Measurements from ENCODE around the gene RAB8A. TPM values are rescaled to one million over a fixed set of nuclear protein-coding genes. Genes with fewer than 3 reads are reported as not detected.

Gene RAB8A
- total and polyA plus RNA-seq, 2 experiments from 2014 or later: 53.1 to 59.5 TPM

DNA sequence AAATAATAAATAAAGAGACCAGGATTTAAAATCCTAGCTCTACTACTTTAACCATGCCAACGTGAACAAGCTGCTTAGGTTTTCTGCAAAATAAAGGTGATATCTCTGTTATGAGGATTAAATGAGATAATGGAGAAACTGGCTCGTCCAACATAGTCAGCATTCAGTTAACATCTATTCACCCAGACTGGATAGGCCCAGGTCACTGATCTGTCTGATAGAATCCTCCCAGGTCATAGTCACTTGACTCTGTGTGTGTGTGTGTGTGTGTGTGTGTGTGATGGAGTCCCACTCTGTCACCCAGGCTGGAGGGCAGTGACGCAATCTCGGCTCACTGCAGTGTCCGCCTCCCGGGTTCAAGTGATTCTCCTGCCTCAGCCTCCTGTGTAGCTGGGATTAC, 12.9 kb upstream of the RAB8A start:
- H3K4me2 ChIP-seq: no peak overlapping the region
- no peak overlapping the region for H3K27ac Mint-ChIP-seq
- no peak for DNase-seq (ENCODE audit: low spot score)
- H3K9me2 ChIP-seq (ENCODE audit: insufficient read depth): no peaks in the 10 kb centered on the region
- H3K36me3 Mint-ChIP-seq (ENCODE audit: low read depth): peaks cover 92% of the 10 kb centered on the region
- no peak overlapping the region for H3K4me3 ChIP-seq
- H3K4me1 Mint-ChIP-seq: no peaks in the 10 kb centered on the region
- H3K27me3 ChIP-seq (ENCODE audit: insufficient read depth): no peaks in the 10 kb centered on the region
- 0 out of 2 replicates have a peak, but pooled peaks cover 10% of the 10 kb centered on the region for H4K20me1 ChIP-seq (replicated peaks; ENCODE audit: insufficient read depth)
- 0 out of 2 replicates have a peak, but pooled peaks cover 4% of the 10 kb centered on the region for H3K79me2 ChIP-seq (replicated peaks; ENCODE audit: insufficient read depth)
- H3F3A ChIP-seq (replicated peaks; ENCODE audit: low read depth): 0 out of 2 replicates have a peak, but pooled peaks cover 3% of the 10 kb centered on the region
- H3K9me3 Mint-ChIP-seq: no peaks in the 10 kb centered on the region
- no peak for ATAC-seq
- H3K27me3 Mint-ChIP-seq (ENCODE audit: insufficient read depth, low read depth, poor library complexity): peaks cover 6% of the 10 kb centered on the region
- no peak overlapping the region for H3K4me3 Mint-ChIP-seq
- TF ChIP-seq, protein P1, sequence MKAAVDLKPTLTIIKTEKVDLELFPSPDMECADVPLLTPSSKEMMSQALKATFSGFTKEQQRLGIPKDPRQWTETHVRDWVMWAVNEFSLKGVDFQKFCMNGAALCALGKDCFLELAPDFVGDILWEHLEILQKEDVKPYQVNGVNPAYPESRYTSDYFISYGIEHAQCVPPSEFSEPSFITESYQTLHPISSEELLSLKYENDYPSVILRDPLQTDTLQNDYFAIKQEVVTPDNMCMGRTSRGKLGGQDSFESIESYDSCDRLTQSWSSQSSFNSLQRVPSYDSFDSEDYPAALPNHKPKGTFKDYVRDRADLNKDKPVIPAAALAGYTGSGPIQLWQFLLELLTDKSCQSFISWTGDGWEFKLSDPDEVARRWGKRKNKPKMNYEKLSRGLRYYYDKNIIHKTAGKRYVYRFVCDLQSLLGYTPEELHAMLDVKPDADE (IDR thresholded peaks at IDR 0.05): no peak
- TF ChIP-seq JUNB (IDR thresholded peaks at IDR 0.05; ENCODE audit: unreplicated experiment): no peak
- TF ChIP-seq NANOG (IDR thresholded peaks at IDR 0.05; ENCODE audit: borderline replicate concordance): no peak
- TF ChIP-seq EZH2phosphoT487 (IDR thresholded peaks at IDR 0.05; ENCODE audit: unreplicated experiment): no peak
- TF ChIP-seq, protein P2, sequence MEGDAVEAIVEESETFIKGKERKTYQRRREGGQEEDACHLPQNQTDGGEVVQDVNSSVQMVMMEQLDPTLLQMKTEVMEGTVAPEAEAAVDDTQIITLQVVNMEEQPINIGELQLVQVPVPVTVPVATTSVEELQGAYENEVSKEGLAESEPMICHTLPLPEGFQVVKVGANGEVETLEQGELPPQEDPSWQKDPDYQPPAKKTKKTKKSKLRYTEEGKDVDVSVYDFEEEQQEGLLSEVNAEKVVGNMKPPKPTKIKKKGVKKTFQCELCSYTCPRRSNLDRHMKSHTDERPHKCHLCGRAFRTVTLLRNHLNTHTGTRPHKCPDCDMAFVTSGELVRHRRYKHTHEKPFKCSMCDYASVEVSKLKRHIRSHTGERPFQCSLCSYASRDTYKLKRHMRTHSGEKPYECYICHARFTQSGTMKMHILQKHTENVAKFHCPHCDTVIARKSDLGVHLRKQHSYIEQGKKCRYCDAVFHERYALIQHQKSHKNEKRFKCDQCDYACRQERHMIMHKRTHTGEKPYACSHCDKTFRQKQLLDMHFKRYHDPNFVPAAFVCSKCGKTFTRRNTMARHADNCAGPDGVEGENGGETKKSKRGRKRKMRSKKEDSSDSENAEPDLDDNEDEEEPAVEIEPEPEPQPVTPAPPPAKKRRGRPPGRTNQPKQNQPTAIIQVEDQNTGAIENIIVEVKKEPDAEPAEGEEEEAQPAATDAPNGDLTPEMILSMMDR (conservative IDR thresholded peaks at IDR 0.05; ENCODE audit: low read depth in 2 of 2): no peak
- no peak for TF ChIP-seq POLR2AphosphoS5 (IDR thresholded peaks at IDR 0.05; ENCODE audit: low read depth)
- TF ChIP-seq, protein P3, sequence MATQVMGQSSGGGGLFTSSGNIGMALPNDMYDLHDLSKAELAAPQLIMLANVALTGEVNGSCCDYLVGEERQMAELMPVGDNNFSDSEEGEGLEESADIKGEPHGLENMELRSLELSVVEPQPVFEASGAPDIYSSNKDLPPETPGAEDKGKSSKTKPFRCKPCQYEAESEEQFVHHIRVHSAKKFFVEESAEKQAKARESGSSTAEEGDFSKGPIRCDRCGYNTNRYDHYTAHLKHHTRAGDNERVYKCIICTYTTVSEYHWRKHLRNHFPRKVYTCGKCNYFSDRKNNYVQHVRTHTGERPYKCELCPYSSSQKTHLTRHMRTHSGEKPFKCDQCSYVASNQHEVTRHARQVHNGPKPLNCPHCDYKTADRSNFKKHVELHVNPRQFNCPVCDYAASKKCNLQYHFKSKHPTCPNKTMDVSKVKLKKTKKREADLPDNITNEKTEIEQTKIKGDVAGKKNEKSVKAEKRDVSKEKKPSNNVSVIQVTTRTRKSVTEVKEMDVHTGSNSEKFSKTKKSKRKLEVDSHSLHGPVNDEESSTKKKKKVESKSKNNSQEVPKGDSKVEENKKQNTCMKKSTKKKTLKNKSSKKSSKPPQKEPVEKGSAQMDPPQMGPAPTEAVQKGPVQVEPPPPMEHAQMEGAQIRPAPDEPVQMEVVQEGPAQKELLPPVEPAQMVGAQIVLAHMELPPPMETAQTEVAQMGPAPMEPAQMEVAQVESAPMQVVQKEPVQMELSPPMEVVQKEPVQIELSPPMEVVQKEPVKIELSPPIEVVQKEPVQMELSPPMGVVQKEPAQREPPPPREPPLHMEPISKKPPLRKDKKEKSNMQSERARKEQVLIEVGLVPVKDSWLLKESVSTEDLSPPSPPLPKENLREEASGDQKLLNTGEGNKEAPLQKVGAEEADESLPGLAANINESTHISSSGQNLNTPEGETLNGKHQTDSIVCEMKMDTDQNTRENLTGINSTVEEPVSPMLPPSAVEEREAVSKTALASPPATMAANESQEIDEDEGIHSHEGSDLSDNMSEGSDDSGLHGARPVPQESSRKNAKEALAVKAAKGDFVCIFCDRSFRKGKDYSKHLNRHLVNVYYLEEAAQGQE (IDR thresholded peaks at IDR 0.05; ENCODE audit: unreplicated experiment): no peak
- TF ChIP-seq ZNF331 (CRISPR knock-in tag; IDR thresholded peaks at IDR 0.05; ENCODE audit: low read depth): no peak
- TF ChIP-seq ZNF114 (CRISPR knock-in tag; IDR thresholded peaks at IDR 0.05): no peak
- no peak for TF ChIP-seq STAT1 (IDR thresholded peaks at IDR 0.05; ENCODE audit: unreplicated experiment)
- no peak for TF ChIP-seq EZH2 (IDR thresholded peaks at IDR 0.05; ENCODE audit: low read depth, unreplicated experiment)
- no peak for TF ChIP-seq CREB1 (CRISPR knock-in tag; IDR thresholded peaks at IDR 0.05; ENCODE audit: low read depth)
- TF ChIP-seq, protein P4, sequence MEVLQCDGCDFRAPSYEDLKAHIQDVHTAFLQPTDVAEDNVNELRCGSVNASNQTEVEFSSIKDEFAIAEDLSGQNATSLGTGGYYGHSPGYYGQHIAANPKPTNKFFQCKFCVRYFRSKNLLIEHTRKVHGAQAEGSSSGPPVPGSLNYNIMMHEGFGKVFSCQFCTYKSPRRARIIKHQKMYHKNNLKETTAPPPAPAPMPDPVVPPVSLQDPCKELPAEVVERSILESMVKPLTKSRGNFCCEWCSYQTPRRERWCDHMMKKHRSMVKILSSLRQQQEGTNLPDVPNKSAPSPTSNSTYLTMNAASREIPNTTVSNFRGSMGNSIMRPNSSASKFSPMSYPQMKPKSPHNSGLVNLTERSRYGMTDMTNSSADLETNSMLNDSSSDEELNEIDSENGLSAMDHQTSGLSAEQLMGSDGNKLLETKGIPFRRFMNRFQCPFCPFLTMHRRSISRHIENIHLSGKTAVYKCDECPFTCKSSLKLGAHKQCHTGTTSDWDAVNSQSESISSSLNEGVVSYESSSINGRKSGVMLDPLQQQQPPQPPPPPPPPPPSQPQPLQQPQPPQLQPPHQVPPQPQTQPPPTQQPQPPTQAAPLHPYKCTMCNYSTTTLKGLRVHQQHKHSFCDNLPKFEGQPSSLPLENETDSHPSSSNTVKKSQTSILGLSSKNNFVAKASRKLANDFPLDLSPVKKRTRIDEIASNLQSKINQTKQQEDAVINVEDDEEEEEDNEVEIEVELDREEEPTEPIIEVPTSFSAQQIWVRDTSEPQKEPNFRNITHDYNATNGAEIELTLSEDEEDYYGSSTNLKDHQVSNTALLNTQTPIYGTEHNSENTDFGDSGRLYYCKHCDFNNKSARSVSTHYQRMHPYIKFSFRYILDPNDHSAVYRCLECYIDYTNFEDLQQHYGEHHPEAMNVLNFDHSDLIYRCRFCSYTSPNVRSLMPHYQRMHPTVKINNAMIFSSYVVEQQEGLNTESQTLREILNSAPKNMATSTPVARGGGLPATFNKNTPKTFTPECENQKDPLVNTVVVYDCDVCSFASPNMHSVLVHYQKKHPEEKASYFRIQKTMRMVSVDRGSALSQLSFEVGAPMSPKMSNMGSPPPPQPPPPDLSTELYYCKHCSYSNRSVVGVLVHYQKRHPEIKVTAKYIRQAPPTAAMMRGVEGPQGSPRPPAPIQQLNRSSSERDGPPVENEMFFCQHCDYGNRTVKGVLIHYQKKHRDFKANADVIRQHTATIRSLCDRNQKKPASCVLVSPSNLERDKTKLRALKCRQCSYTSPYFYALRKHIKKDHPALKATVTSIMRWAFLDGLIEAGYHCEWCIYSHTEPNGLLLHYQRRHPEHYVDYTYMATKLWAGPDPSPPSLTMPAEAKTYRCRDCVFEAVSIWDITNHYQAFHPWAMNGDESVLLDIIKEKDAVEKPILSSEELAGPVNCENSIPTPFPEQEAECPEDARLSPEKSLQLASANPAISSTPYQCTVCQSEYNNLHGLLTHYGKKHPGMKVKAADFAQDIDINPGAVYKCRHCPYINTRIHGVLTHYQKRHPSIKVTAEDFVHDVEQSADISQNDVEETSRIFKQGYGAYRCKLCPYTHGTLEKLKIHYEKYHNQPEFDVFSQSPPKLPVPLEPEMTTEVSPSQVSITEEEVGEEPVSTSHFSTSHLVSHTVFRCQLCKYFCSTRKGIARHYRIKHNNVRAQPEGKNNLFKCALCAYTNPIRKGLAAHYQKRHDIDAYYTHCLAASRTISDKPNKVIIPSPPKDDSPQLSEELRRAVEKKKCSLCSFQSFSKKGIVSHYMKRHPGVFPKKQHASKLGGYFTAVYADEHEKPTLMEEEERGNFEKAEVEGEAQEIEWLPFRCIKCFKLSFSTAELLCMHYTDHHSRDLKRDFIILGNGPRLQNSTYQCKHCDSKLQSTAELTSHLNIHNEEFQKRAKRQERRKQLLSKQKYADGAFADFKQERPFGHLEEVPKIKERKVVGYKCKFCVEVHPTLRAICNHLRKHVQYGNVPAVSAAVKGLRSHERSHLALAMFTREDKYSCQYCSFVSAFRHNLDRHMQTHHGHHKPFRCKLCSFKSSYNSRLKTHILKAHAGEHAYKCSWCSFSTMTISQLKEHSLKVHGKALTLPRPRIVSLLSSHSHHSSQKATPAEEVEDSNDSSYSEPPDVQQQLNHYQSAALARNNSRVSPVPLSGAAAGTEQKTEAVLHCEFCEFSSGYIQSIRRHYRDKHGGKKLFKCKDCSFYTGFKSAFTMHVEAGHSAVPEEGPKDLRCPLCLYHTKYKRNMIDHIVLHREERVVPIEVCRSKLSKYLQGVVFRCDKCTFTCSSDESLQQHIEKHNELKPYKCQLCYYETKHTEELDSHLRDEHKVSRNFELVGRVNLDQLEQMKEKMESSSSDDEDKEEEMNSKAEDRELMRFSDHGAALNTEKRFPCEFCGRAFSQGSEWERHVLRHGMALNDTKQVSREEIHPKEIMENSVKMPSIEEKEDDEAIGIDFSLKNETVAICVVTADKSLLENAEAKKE (CRISPR knock-in tag; IDR thresholded peaks at IDR 0.05): no peak
- H3K4me1 ChIP-seq (ENCODE audit: insufficient read depth): no peaks in the 10 kb centered on the region
- no peak overlapping the region for H2AFZ ChIP-seq
- H3K36me3 ChIP-seq (ENCODE audit: insufficient read depth): peaks cover 64% of the 10 kb centered on the region
- H3K27ac ChIP-seq (ENCODE audit: low read depth): no peak overlapping the region

Measured in GM23338 (cell line).